Right atrium auricular region (tissue), 2 donors: Measurements from ENCODE around the gene EFCAB6. TPM values are rescaled to one million over a fixed set of nuclear protein-coding genes. Genes with fewer than 3 reads are reported as not detected.

Experiments
- DNase-seq: peaks from one replicate; pipeline ENCODE4 v3.0.0-alpha.2; 2019; ENCODE audit warnings: low spot score
- H3K27ac ChIP-seq, 2 donors: fragments of 200-600 bp; sonication (generic); 1 replicate in 1 of 2; 2 replicates in 1 of 2; pipeline ENCODE4 v1.5.1; 2016 to 2019
- H3K27me3 ChIP-seq, 2 donors: fragments of 200-600 bp; sonication (generic); one replicate each; pipeline versions ENCODE4 v1.5.1 to v1.6.0; 2017 to 2019
- H3K36me3 ChIP-seq: fragments of 200-600 bp; sonication (generic); one replicate; pipeline ENCODE4 v1.5.1; 2016
- H3K4me1 ChIP-seq, 2 donors: fragments of 200-600 bp; sonication (generic); one replicate each; pipeline versions ENCODE4 v1.5.1 to v1.6.0; 2017 to 2019
- H3K4me3 ChIP-seq, 2 donors: fragments of 200-600 bp; sonication (generic); 1 replicate in 1 of 2; 2 replicates in 1 of 2; pipeline ENCODE4 v1.5.1; 2017 to 2019; ENCODE audit warnings: mild to moderate bottlenecking in 1 of 2, moderate library complexity in 1 of 2
- H3K9me3 ChIP-seq, 2 donors: fragments of 200-600 bp; sonication (generic); one replicate each; pipeline ENCODE4 v1.5.1; 2019
- total RNA-seq, 2 donors: library from RNA; depleted of rRNA; stranded (reverse); fragments of >200 nt; gene quantifications; one replicate each; pipeline ENCODE4 v1.1.0, GENCODE V29; 2016
- TF ChIP-seq, protein P1 (sequence below), 2 donors: fragments of 200-600 bp; sonication (generic); IDR thresholded peaks; one replicate each; pipeline ENCODE4 v1.5.1; 2019; ENCODE audit warnings: antibody characterized with exemption in 2 of 2

EFCAB6 gene
- total RNA-seq, 2 donors from 2014 or later: 1.5 TPM

- no peak for DNase-seq
- Histone ChIP-seq H3K27ac (no peak overlapping the region), H3K4me3 (no peak overlapping the region), H3K36me3 (no peaks in the 10 kb centered on the region), H3K4me1 (no peaks in the 10 kb centered on the region), H3K9me3 (no peaks in the 10 kb centered on the region), H3K27me3 (no peaks in the 10 kb centered on the region)
- TF ChIP-seq, protein P1, sequence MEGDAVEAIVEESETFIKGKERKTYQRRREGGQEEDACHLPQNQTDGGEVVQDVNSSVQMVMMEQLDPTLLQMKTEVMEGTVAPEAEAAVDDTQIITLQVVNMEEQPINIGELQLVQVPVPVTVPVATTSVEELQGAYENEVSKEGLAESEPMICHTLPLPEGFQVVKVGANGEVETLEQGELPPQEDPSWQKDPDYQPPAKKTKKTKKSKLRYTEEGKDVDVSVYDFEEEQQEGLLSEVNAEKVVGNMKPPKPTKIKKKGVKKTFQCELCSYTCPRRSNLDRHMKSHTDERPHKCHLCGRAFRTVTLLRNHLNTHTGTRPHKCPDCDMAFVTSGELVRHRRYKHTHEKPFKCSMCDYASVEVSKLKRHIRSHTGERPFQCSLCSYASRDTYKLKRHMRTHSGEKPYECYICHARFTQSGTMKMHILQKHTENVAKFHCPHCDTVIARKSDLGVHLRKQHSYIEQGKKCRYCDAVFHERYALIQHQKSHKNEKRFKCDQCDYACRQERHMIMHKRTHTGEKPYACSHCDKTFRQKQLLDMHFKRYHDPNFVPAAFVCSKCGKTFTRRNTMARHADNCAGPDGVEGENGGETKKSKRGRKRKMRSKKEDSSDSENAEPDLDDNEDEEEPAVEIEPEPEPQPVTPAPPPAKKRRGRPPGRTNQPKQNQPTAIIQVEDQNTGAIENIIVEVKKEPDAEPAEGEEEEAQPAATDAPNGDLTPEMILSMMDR (IDR thresholded peaks at IDR 0.05): no peak
Measured at GRCh38 chr22:43530349-43531201, 281.5 kb downstream of the EFCAB6 start.

- H3K9me3 ChIP-seq: no peaks in the 10 kb centered on the region
- H3K4me3 ChIP-seq: no peak overlapping the region
- no peaks in the 10 kb centered on the region for H3K27me3 ChIP-seq
- no peak for DNase-seq
- H3K4me1 ChIP-seq: no peaks in the 10 kb centered on the region
- TF ChIP-seq, protein P1 (IDR thresholded peaks at IDR 0.05): no peak
- no peaks in the 10 kb centered on the region for H3K36me3 ChIP-seq
- H3K27ac ChIP-seq: no peak overlapping the region
Measured at GRCh38 chr22:43529934-43530333, 282.2 kb downstream of the EFCAB6 start.

- DNase-seq: no peak
- no peak overlapping the region for H3K27ac ChIP-seq
- no peaks in the 10 kb centered on the region for H3K36me3 ChIP-seq
- no peaks in the 10 kb centered on the region for H3K9me3 ChIP-seq
- TF ChIP-seq, protein P1 (IDR thresholded peaks at IDR 0.05): no peak
- no peaks in the 10 kb centered on the region for H3K4me1 ChIP-seq
- H3K27me3 ChIP-seq: no peaks in the 10 kb centered on the region
- H3K4me3 ChIP-seq: no peak overlapping the region
Measured at GRCh38 chr22:43529461-43529860, 282.6 kb downstream of the EFCAB6 start.

DNA sequence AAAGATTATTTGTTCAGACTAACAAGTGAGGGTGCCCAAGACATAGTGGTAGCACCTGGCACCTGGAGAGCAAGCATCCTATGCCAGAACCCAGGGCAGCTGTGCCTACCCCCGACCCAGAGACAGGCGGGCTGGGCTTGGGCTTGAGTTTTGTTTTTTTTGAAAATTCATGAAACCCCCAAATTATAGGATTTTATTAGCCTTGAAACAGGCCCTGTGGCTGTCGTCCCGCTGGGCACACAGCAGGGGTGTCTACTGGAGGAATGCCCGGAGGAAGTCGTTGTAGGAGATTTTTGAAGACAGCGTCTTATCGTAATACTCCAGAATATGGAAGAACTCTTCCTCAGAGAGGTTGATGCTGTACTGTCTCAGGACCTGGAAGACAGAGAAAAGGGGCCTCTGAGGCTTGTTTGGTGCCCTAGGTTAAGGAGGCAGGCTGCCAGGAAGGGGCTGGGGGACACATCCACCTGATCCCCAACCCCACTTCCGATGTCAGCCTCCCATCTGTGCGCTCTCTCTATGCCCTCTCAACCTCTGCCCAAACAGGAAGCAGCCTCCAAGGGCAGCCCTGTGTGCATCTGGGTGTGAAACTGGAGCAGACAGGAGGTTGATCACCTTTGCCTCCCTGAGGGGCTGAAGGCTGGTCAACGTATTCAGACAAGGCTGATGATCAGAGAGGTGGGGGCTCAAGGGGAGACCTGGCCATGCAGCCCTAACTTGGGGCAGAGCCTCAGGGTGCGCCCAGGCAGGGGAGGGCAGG lies 283.3 kb downstream of the EFCAB6 start:
- TF ChIP-seq, protein P1 (IDR thresholded peaks at IDR 0.05): no peak
- H3K9me3 ChIP-seq: no peaks in the 10 kb centered on the region
- H3K27me3 ChIP-seq: no peaks in the 10 kb centered on the region
- H3K36me3 ChIP-seq: no peaks in the 10 kb centered on the region
- no peaks in the 10 kb centered on the region for H3K4me1 ChIP-seq
- DNase-seq: no peak
- H3K27ac ChIP-seq: no peak overlapping the region
- no peak overlapping the region for H3K4me3 ChIP-seq

DNA sequence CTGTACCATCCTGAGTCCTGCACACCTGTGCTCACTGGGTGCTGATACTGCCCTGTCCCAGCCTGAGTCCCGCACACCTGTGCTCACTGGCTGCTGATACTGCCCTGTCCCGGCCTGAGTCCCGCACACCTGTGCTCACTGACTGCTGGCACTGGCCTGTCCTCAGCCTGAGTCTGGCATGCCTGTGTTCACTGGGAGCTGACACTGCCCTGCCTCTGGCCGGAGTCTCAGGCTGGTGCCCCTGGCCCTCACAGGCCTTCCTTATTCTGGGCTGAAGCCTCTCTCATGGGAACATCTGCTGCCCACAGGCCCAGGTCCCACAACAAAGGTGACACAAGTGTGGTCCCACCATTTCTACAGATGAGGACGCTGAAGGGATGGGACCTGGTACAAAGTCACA lies 285.2 kb downstream of the EFCAB6 start:
- Histone ChIP-seq H3K27me3 (no peaks in the 10 kb centered on the region), H3K27ac (no peak overlapping the region)
- no peak for DNase-seq

More for the DNA sequence above, 285.2 kb downstream of the EFCAB6 start:
- Histone ChIP-seq H3K4me3 (no peak overlapping the region), H3K9me3 (no peaks in the 10 kb centered on the region), H3K36me3 (no peaks in the 10 kb centered on the region), H3K4me1 (no peaks in the 10 kb centered on the region)
- TF ChIP-seq, protein P1 (IDR thresholded peaks at IDR 0.05): no peak
